ENCODE data around the gene SLC4A11.

Gene SLC4A11

DNA sequence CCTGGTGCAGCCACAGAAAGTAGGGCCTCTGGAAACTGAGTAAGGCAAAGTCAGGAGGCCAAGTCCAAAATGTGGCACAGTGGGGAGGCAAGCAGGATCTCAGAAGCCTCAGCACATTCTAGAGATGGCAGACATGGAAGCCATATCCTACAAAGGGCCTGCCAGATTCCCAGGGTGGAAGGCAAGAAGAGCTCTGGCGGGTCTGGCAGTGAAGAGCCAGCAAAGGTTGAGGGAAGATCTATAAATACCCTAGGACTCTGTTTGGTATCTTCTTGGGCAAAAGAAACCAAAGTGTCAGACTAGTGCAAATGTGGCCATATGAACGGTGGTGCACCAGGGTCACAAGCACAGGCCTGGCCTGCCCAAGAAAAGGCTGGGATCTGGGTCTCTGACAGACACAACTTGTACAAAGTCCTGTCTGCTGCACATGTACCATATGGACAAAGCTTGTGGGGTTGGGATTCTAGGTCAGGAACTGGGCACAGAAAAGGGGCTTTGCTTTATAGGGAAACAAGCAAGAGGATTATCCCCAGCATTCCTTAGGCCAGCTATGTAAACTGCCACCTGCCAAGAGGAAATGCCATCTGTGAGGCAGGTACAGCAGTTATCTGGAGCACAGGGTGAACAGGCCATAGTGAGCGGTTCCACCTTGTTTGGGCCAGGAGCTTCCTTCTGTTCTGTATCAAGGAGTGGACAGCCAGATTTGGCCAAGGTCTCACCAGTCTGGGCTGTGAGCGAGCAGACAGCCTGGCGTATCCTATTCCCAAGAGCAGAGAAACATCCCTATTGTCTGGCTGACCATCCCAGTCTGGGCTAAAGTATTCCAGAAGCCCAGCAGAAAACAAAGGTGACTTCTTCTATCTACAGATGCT lies 36.3 kb upstream of the SLC4A11 start:
- DNase-seq = no peak
- H3K36me3 ChIP-seq (ENCODE audit: control insufficient read depth, insufficient read depth, low read length) = peaks cover 23% of the 10 kb centered on the region
- no peaks in the 10 kb centered on the region for H3K4me1 ChIP-seq (ENCODE audit: control insufficient read depth, insufficient read depth, low read length, poor library complexity, severe bottlenecking)
- no peaks in the 10 kb centered on the region for H3K27me3 ChIP-seq (replicated peaks; ENCODE audit: control insufficient read depth, insufficient read depth, low read length, poor library complexity, severe bottlenecking)
- H3K27ac ChIP-seq (ENCODE audit: insufficient read depth, low read length, poor library complexity, severe bottlenecking) = no peak overlapping the region
- no peak overlapping the region for H3K4me3 ChIP-seq (ENCODE audit: insufficient read depth, low read depth, low read length, poor library complexity, severe bottlenecking)
- H3K9me3 ChIP-seq (ENCODE audit: control insufficient read depth, low read length) = no peaks in the 10 kb centered on the region

DNA sequence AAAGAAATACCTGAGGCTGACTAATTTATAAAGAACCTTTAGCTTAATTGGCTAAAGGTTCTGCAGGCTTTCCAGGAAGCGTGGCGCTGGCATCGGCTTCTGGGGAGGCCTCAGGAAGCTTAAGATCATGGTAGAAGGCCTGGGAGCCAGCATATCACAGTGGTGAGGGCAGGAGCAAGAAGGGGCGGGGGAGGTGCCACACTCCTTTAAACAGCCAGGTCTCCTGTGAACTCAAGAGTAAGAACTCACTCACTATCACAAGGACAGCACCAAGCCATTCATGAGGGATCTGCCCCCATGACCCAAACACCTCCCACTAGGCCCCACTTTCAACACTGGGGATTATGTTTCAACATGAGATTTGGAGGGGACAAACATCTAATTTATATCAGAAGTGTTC lies 34.4 kb upstream of the SLC4A11 start:
- no peak overlapping the region for H3K27ac ChIP-seq (ENCODE audit: insufficient read depth, low read length, poor library complexity, severe bottlenecking)
- DNase-seq = no peak
- peaks cover 15% of the 10 kb centered on the region for H3K36me3 ChIP-seq (ENCODE audit: control insufficient read depth, insufficient read depth, low read length)
- H3K4me3 ChIP-seq (ENCODE audit: insufficient read depth, low read depth, low read length, poor library complexity, severe bottlenecking) = no peak overlapping the region
- H3K9me3 ChIP-seq (ENCODE audit: control insufficient read depth, low read length) = no peaks in the 10 kb centered on the region
- H3K4me1 ChIP-seq (ENCODE audit: control insufficient read depth, insufficient read depth, low read length, poor library complexity, severe bottlenecking) = no peaks in the 10 kb centered on the region
- no peaks in the 10 kb centered on the region for H3K27me3 ChIP-seq (replicated peaks; ENCODE audit: control insufficient read depth, insufficient read depth, low read length, poor library complexity, severe bottlenecking)

DNA sequence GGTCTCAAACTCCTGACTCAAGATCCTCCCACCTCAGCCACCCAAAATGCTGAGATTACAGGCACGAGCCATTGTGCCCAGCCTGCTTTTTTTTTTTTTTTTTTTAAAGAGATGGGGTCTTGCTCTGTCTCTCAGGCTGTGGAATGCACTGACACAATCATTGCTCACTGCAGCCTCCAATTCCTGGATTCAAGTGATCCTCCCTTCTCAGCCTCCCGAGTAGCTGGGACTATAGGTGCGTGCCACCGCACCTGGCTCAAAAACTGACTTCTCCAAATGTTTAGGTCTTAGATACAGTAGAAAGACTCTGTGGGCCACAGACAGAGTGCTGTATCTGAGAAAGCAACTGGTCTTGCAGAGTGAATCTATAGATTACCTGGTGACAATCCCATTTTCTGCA lies 31.1 kb upstream of the SLC4A11 start:
- no peak for DNase-seq
- Histone ChIP-seq H3K9me3 (ENCODE audit: control insufficient read depth, low read length) (no peaks in the 10 kb centered on the region), H3K36me3 (ENCODE audit: control insufficient read depth, insufficient read depth, low read length) (peaks cover 6% of the 10 kb centered on the region), H3K4me3 (ENCODE audit: insufficient read depth, low read depth, low read length, poor library complexity, severe bottlenecking) (no peak overlapping the region), H3K4me1 (ENCODE audit: control insufficient read depth, insufficient read depth, low read length, poor library complexity, severe bottlenecking) (no peaks in the 10 kb centered on the region), H3K27ac (ENCODE audit: insufficient read depth, low read length, poor library complexity, severe bottlenecking) (no peak overlapping the region), H3K27me3 (replicated peaks; ENCODE audit: control insufficient read depth, insufficient read depth, low read length, poor library complexity, severe bottlenecking) (no peaks in the 10 kb centered on the region)

DNA sequence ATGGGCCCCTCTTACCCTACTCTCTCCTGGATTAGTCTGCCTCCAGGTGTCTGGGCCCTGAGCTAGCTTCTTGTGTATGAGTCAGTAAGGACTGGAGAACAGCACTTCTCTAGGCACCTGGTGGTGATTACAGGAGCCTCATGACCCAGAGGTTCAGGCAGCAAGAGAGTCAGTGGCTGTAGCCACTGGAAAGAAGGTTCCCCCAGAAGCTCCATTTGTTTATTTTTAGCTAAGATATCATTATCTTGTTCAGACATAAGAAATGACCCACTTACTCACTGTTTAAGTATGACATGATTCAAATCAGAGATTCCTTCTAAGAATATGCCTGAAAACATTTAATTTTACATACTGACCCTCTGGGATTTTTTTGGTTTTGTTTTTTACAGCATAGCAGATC lies 23.6 kb upstream of the SLC4A11 start:
- Histone ChIP-seq H3K4me1 (ENCODE audit: control insufficient read depth, insufficient read depth, low read length, poor library complexity, severe bottlenecking) (no peaks in the 10 kb centered on the region), H3K27ac (ENCODE audit: insufficient read depth, low read length, poor library complexity, severe bottlenecking) (no peak overlapping the region), H3K9me3 (ENCODE audit: control insufficient read depth, low read length) (no peaks in the 10 kb centered on the region), H3K36me3 (ENCODE audit: control insufficient read depth, insufficient read depth, low read length) (peaks cover 7% of the 10 kb centered on the region), H3K4me3 (ENCODE audit: insufficient read depth, low read depth, low read length, poor library complexity, severe bottlenecking) (no peak overlapping the region), H3K27me3 (replicated peaks; ENCODE audit: control insufficient read depth, insufficient read depth, low read length, poor library complexity, severe bottlenecking) (no peaks in the 10 kb centered on the region)
- no peak for DNase-seq

DNA sequence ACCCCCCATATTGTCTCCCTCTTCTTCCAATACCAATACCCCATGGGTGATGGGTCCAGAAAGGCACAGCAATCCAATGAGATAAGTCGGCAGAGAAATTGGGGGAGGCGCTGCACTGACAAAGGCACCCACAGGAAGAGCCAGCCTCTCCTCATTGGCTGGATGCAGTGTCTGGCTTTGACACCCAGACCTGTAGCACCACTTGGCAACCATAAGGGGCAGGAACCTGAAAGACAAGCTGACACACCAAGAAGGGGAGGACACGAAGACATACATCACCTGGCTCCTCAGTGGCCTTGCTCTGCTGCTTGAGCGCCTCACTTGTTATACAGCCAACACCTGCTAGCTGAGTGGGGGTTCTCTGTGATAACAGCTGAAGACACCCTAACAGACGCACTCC lies 19.4 kb upstream of the SLC4A11 start:
- DNase-seq = no peak
- no peaks in the 10 kb centered on the region for H3K9me3 ChIP-seq (ENCODE audit: control insufficient read depth, low read length)
- no peaks in the 10 kb centered on the region for H3K4me1 ChIP-seq (ENCODE audit: control insufficient read depth, insufficient read depth, low read length, poor library complexity, severe bottlenecking)
- H3K4me3 ChIP-seq (ENCODE audit: insufficient read depth, low read depth, low read length, poor library complexity, severe bottlenecking) = no peak overlapping the region
- no peak overlapping the region for H3K27ac ChIP-seq (ENCODE audit: insufficient read depth, low read length, poor library complexity, severe bottlenecking)
- peaks cover 20% of the 10 kb centered on the region for H3K36me3 ChIP-seq (ENCODE audit: control insufficient read depth, insufficient read depth, low read length)
- H3K27me3 ChIP-seq (replicated peaks; ENCODE audit: control insufficient read depth, insufficient read depth, low read length, poor library complexity, severe bottlenecking) = no peaks in the 10 kb centered on the region

DNA sequence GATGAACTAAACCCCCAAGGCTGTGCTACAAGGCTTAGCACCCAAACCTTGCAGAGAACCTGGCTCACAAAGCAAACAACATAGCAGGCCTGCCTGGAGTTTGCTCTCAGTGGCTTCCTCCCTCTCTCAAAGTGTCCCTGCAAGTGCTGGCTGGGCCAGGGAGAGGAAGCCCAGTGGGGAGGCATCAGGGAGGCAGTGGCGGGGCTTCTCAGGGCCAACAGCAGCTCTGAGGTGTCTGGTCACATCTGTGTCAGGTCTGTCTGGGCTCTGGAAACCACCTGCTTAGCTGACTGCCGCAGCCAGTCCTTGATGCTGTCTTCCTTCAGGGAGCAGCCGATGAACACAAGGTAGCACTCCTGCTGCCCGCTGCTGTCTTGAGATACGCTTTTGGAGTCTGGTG lies 16.7 kb upstream of the SLC4A11 start:
- Histone ChIP-seq H3K9me3 (ENCODE audit: control insufficient read depth, low read length) (no peaks in the 10 kb centered on the region), H3K4me3 (ENCODE audit: insufficient read depth, low read depth, low read length, poor library complexity, severe bottlenecking) (no peak overlapping the region), H3K27ac (ENCODE audit: insufficient read depth, low read length, poor library complexity, severe bottlenecking) (no peak overlapping the region), H3K27me3 (replicated peaks; ENCODE audit: control insufficient read depth, insufficient read depth, low read length, poor library complexity, severe bottlenecking) (no peaks in the 10 kb centered on the region), H3K4me1 (ENCODE audit: control insufficient read depth, insufficient read depth, low read length, poor library complexity, severe bottlenecking) (no peaks in the 10 kb centered on the region), H3K36me3 (ENCODE audit: control insufficient read depth, insufficient read depth, low read length) (peaks cover 22% of the 10 kb centered on the region)
- DNase-seq = no peak

DNA sequence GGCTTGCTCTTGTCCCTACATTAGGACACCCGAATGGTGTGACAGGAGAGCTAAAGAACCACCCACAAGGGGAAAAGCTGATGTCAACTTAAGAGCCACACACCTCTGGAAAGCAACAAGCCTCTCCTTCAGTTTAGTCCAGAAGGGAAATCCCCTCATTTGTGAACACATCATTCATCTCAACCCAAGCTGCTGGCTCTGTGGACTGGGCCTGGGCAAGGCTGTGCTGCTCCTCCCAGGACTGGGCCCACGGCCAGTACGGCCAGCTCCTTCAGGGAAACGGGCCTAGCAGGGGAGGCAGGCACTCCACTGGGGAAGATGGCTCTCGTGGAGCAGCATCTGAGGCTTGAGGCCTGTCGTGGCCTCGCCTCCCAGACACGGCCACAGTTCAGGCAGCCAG lies 12.8 kb upstream of the SLC4A11 start:
- no peaks in the 10 kb centered on the region for H3K27me3 ChIP-seq (replicated peaks; ENCODE audit: control insufficient read depth, insufficient read depth, low read length, poor library complexity, severe bottlenecking)
- H3K4me3 ChIP-seq (ENCODE audit: insufficient read depth, low read depth, low read length, poor library complexity, severe bottlenecking) = no peak overlapping the region
- peaks cover 18% of the 10 kb centered on the region for H3K36me3 ChIP-seq (ENCODE audit: control insufficient read depth, insufficient read depth, low read length)
- no peak for DNase-seq
- no peak overlapping the region for H3K27ac ChIP-seq (ENCODE audit: insufficient read depth, low read length, poor library complexity, severe bottlenecking)
- no peaks in the 10 kb centered on the region for H3K9me3 ChIP-seq (ENCODE audit: control insufficient read depth, low read length)
- peaks cover 12% of the 10 kb centered on the region for H3K4me1 ChIP-seq (ENCODE audit: control insufficient read depth, insufficient read depth, low read length, poor library complexity, severe bottlenecking)

DNA sequence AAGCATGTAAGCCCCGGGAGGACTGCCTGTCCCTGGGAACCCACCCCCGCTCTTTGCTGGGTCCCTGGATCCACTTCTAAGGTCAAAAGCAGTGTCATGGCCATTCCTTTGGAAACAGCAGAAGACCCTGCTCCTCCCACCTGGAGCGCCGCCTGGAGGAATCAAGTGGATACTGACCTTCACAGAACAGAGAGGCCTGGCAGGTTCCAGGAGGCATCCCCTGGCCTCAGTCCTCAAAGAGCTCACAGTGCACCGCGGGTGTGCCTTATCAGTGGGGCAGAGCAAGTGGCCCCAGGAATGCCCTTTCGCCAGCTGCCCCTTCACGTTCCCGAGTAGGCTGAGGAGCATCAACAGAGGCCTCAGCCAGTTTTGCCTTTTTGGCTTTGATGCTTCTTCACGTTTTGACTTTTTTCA lies 11.1 kb upstream of the SLC4A11 start:
- Histone ChIP-seq H3K9me3 (ENCODE audit: control insufficient read depth, low read length) (no peaks in the 10 kb centered on the region), H3K4me3 (ENCODE audit: insufficient read depth, low read depth, low read length, poor library complexity, severe bottlenecking) (no peak overlapping the region), H3K36me3 (ENCODE audit: control insufficient read depth, insufficient read depth, low read length) (peaks cover 6% of the 10 kb centered on the region), H3K27me3 (replicated peaks; ENCODE audit: control insufficient read depth, insufficient read depth, low read length, poor library complexity, severe bottlenecking) (no peaks in the 10 kb centered on the region), H3K27ac (ENCODE audit: insufficient read depth, low read length, poor library complexity, severe bottlenecking) (no peak overlapping the region), H3K4me1 (ENCODE audit: control insufficient read depth, insufficient read depth, low read length, poor library complexity, severe bottlenecking) (peaks cover 12% of the 10 kb centered on the region)
- no peak for DNase-seq

DNA sequence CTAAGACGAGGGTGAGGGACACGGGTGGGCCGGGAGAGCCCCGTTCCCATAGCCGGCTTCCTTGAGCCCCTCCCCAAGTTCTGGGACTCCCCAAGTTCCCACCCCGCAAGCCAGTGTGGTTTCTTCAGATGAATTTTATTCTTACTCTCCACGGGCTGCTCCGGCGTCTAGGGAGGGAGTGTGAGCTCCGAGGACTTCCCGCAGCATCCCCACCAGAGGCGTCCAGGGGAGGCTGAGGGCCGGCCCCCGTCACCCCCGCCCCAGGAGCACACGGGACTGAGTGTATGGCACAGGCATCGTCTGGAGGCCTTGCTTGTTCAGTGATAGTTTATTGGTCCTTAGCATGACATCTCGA lies 10.0 kb upstream of the SLC4A11 start:
- Histone ChIP-seq H3K36me3 (ENCODE audit: control insufficient read depth, insufficient read depth, low read length) (peaks cover 4% of the 10 kb centered on the region), H3K4me1 (ENCODE audit: control insufficient read depth, insufficient read depth, low read length, poor library complexity, severe bottlenecking) (peaks cover 12% of the 10 kb centered on the region), H3K4me3 (ENCODE audit: insufficient read depth, low read depth, low read length, poor library complexity, severe bottlenecking) (peak overlapping the region; percentile 50), H3K9me3 (ENCODE audit: control insufficient read depth, low read length) (no peaks in the 10 kb centered on the region), H3K27me3 (replicated peaks; ENCODE audit: control insufficient read depth, insufficient read depth, low read length, poor library complexity, severe bottlenecking) (no peaks in the 10 kb centered on the region), H3K27ac (ENCODE audit: insufficient read depth, low read length, poor library complexity, severe bottlenecking) (no peak overlapping the region)
- no peak for DNase-seq

DNA sequence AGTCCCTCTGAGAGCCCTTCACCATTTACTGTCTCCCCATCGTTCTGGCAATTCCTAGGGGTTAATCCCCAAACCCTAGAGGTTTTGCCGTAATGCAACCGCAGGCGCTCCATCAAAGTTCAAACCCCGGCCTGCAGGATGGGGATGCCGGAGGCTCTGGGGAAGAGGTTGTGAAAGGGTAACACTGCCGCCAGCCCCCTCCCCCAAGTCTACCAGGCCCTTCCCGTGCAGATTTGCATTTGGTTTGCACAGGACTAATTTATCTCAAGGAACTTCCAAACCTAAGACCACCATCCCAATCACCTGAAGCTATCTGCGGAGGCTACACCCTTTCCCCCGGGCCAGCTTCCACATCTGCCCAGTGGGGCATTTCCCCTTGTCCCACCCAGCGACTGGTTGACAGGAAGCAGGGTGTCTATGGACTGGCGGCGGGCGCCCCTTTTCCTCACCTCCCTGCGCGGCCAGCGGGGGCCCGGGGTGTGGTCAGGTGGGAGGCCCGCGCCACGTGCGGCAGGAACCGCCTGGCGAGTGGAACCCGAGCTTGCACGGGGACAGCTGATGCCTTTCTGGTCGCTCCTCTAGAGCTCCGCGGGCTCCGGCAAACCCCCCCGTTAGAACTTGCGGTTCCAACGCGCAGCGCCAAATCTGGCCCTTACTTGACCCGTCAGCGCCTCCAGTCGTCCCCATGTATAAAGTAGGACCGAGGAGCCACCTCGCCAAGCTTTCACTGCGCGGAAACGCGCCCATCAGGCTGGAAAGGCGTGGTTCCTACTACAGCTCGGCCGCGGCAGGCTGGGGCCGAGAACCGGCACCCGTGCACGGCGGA lies 9.4 kb upstream of the SLC4A11 start:
- DNase-seq = no peak
- Histone ChIP-seq H3K4me1 (ENCODE audit: control insufficient read depth, insufficient read depth, low read length, poor library complexity, severe bottlenecking) (peaks cover 12% of the 10 kb centered on the region), H3K27me3 (replicated peaks; ENCODE audit: control insufficient read depth, insufficient read depth, low read length, poor library complexity, severe bottlenecking) (no peaks in the 10 kb centered on the region), H3K27ac (ENCODE audit: insufficient read depth, low read length, poor library complexity, severe bottlenecking) (no peak overlapping the region), H3K9me3 (ENCODE audit: control insufficient read depth, low read length) (no peaks in the 10 kb centered on the region), H3K36me3 (ENCODE audit: control insufficient read depth, insufficient read depth, low read length) (peaks cover 4% of the 10 kb centered on the region), H3K4me3 (ENCODE audit: insufficient read depth, low read depth, low read length, poor library complexity, severe bottlenecking) (peak overlapping the region; percentile 50)

Measured in effector memory CD4-positive, alpha-beta T cell (primary cell).